Spleen (tissue), 11 donors: Measurements from ENCODE around the gene NAALADL1. TPM values are rescaled to one million over a fixed set of nuclear protein-coding genes. Genes with fewer than 3 reads are reported as not detected.
A peak's percentile ranks its signal among the peaks of the same experiment; 100 is the strongest.

Experiments used
- DNase-seq: peaks from one replicate; pipeline ENCODE4 v3.0.0-alpha.2; 2020
- H3K27ac ChIP-seq, 8 donors: fragments of 200-600 bp; sonication (generic) in 7 of 8; 1 replicate in 4 of 8; 2 replicates in 4 of 8; pipeline versions ENCODE4 v1.5.0 to v1.8.0; 2016 to 2021; ENCODE audit warnings: inconsistent platforms in 4 of 8, mild to moderate bottlenecking in 4 of 8, moderate library complexity in 1 of 8
- H3K27me3 ChIP-seq, 7 donors: fragments of 200-600 bp; sonication (generic) in 6 of 7; replicated peaks in 1 of 7; 1 replicate in 4 of 7; 2 replicates in 3 of 7; pipeline versions ENCODE4 v1.5.0 to v1.8.0; 2016 to 2021; ENCODE audit warnings: inconsistent platforms in 3 of 7, mild to moderate bottlenecking in 1 of 7
- H3K36me3 ChIP-seq, 6 donors: fragments of 200-600 bp; sonication (generic) in 5 of 6; 1 replicate in 4 of 6; 2 replicates in 2 of 6; pipeline versions ENCODE4 v1.5.0 to v1.8.0; 2016 to 2021; ENCODE audit warnings: inconsistent platforms in 2 of 6
- H3K4me1 ChIP-seq, 6 donors: fragments of 200-600 bp; sonication (generic) in 5 of 6; 1 replicate in 3 of 6; 2 replicates in 3 of 6; pipeline versions ENCODE4 v1.5.0 to v1.8.0; 2016 to 2021; ENCODE audit warnings: inconsistent platforms in 3 of 6
- H3K4me3 ChIP-seq, 8 donors: fragments of 200-600 bp; sonication (generic) in 7 of 8; 1 replicate in 4 of 8; 2 replicates in 4 of 8; pipeline versions ENCODE4 v1.5.0 to v1.8.0; 2016 to 2021; ENCODE audit warnings: inconsistent platforms in 4 of 8, mild to moderate bottlenecking in 4 of 8, moderate library complexity in 2 of 8
- H3K9me3 ChIP-seq, 8 donors: fragments of 200-600 bp; sonication (generic) in 7 of 8; 1 replicate in 4 of 8; 2 replicates in 4 of 8; pipeline versions ENCODE4 v1.5.0 to v1.8.0; 2016 to 2021; ENCODE audit warnings: inconsistent platforms in 4 of 8
- POLR2A ChIP-seq, 3 donors: fragments of 450-650 bp; IDR thresholded peaks; one replicate each; pipeline ENCODE4 v1.5.1; 2017; ENCODE audit warnings: antibody characterized with exemption in 3 of 3, mild to moderate bottlenecking in 1 of 3
- POLR2AphosphoS5 ChIP-seq, 3 donors: sonication (generic); formaldehyde crosslinking; IDR thresholded peaks; one replicate each; pipeline ENCODE4 v1.5.1; 2017; ENCODE audit warnings: antibody characterized with exemption in 3 of 3
- WGBS, 5 donors: extraction: QIAGEN DNeasy Blood & Tissue Kit in 3 of 5; methylation state at CpG; one replicate each; pipeline versions ENCODE4 v1.1.5 to v1.1.7; 2013 to 2018; 5-methylcytosine and 5-hydroxymethylcytosine counted together
- intact Hi-C: fragments of 100-400 bp; cut with DNase I; formaldehyde crosslinking; loops from one replicate; pipeline ENCODE4 v1.15.0; 2023; ENCODE audit warnings: low total_unique reads
- polyA plus RNA-seq, 3 donors: library from polyadenylated mRNA; stranded (reverse); fragments of 200-250 nt; gene quantifications; one replicate each; pipeline ENCODE4 v1.2.1, GENCODE V29; 2013
- total RNA-seq, 7 donors: library from RNA; depleted of rRNA in 3 of 7; stranded (reverse); fragments of >200 nt in 3 of 7; fragmentation: NEBNext Ultra II Directional in 4 of 7; extraction: Animal tissue kit (Norgen Biotek cat#: 25700) in 4 of 7; gene quantifications; one replicate each; pipeline versions ENCODE4 v1.1.0 to v1.2.1, GENCODE V29; 2016 to 2021
- TF ChIP-seq, protein P1 (sequence below), 11 experiments: fragments of 200-600 bp in 7 of 11; fragments of 450-650 bp in 4 of 11; sonication (generic) in 4 of 11; IDR thresholded peaks in 8 of 11; conservative IDR thresholded peaks in 3 of 11; 1 replicate in 7 of 11; 2 replicates in 4 of 11; pipeline versions ENCODE4 v1.4.0 to v1.8.0; 2016 to 2021; ENCODE audit warnings: antibody characterized with exemption in 11 of 11, inconsistent platforms in 4 of 11, mild to moderate bottlenecking in 1 of 11
- donor health status: healthy with polysubstance abuse.
- donor health status: DM: no; HTN: no; CAD: no; lungs with moderate emphysema.
- donor health status: DM: no; HTN: no; CAD: no.
- donor health status: Bipolar disorder and iron deficiency.
- donor health status: healthy.
- donor health status: DM: no; HTN: no; CAD: no.
- donor health status: DM: yes; HTN: yes; CAD: no.

NAALADL1 gene
- total and polyA plus RNA-seq, 10 donors = 13.0 to 45.2 (median 20.8) TPM

DNA sequence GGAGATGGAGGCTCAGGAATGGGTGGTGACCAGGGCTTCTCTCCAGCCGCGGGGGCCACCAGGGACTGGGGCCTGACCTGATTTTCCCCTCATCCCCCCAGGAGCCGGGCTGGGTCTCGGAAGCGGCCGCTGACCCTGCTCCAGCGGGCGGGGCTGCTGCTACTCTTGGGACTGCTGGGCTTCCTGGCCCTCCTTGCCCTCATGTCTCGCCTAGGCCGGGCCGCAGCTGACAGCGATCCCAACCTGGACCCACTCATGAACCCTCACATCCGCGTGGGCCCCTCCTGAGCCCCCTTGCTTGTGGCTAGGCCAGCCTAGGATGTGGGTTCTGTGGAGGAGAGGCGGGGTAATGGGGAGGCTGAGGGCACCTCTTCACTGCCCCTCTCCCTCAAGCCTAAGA lies 29.5 kb upstream of the NAALADL1 start:
- H3K27me3 ChIP-seq = no peaks in the 10 kb centered on the region
- H3K4me3 ChIP-seq = no peak overlapping the region
- H3K4me1 ChIP-seq = peaks cover 16 to 32% (median 25%) of the 10 kb centered on the region in 6 donors
- peaks cover 0 to 58% (median 39%) of the 10 kb centered on the region in 6 donors for H3K36me3 ChIP-seq
- no peak for DNase-seq
- no peaks in the 10 kb centered on the region for H3K9me3 ChIP-seq
- H3K27ac ChIP-seq = no peak overlapping the region
- WGBS, 5 donors = 86 to 97% (median 95%) methylated on average over 10 to 15 of the region's 15 CpGs
- intact Hi-C loops = no loop called here
- TF ChIP-seq POLR2AphosphoS5 (IDR thresholded peaks at IDR 0.05) = peak in 1 of 3 donors; percentile 12
- no peak for TF ChIP-seq POLR2A (IDR thresholded peaks at IDR 0.05)

GRCh38 chr11:65087216-65087615 lies 28.9 kb upstream of the NAALADL1 start:
- H3K4me3 ChIP-seq = no peak overlapping the region
- no peak for DNase-seq
- intact Hi-C loops = no loop called here
- H3K27ac ChIP-seq = no peak overlapping the region
- WGBS, 5 donors = 87 to 93% (median 90%) methylated on average over 11 of the region's 11 CpGs
- peaks cover 16 to 37% (median 26%) of the 10 kb centered on the region in 6 donors for H3K4me1 ChIP-seq
- no peaks in the 10 kb centered on the region for H3K27me3 ChIP-seq
- peaks cover 0 to 58% (median 39%) of the 10 kb centered on the region in 6 donors for H3K36me3 ChIP-seq
- TF ChIP-seq POLR2AphosphoS5 (IDR thresholded peaks at IDR 0.05) (no peak), POLR2A (IDR thresholded peaks at IDR 0.05) (no peak)
- TF ChIP-seq, protein P1, sequence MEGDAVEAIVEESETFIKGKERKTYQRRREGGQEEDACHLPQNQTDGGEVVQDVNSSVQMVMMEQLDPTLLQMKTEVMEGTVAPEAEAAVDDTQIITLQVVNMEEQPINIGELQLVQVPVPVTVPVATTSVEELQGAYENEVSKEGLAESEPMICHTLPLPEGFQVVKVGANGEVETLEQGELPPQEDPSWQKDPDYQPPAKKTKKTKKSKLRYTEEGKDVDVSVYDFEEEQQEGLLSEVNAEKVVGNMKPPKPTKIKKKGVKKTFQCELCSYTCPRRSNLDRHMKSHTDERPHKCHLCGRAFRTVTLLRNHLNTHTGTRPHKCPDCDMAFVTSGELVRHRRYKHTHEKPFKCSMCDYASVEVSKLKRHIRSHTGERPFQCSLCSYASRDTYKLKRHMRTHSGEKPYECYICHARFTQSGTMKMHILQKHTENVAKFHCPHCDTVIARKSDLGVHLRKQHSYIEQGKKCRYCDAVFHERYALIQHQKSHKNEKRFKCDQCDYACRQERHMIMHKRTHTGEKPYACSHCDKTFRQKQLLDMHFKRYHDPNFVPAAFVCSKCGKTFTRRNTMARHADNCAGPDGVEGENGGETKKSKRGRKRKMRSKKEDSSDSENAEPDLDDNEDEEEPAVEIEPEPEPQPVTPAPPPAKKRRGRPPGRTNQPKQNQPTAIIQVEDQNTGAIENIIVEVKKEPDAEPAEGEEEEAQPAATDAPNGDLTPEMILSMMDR (IDR thresholded peaks at IDR 0.05 in 8 of 11, conservative IDR thresholded peaks at IDR 0.05 in 3 of 11) = no peak
- H3K9me3 ChIP-seq = no peaks in the 10 kb centered on the region

- H3K4me1 ChIP-seq = peaks cover 16 to 39% (median 26%) of the 10 kb centered on the region in 6 donors
- WGBS, 5 donors = 91 to 99% (median 93%) methylated on average over 9 of the region's 9 CpGs
- H3K27ac ChIP-seq = no peak overlapping the region
- H3K36me3 ChIP-seq = peaks cover 0 to 58% (median 39%) of the 10 kb centered on the region in 6 donors
- TF ChIP-seq, protein P1 (IDR thresholded peaks at IDR 0.05 in 8 of 11, conservative IDR thresholded peaks at IDR 0.05 in 3 of 11) = no peak
- TF ChIP-seq POLR2A (IDR thresholded peaks at IDR 0.05) (no peak), POLR2AphosphoS5 (IDR thresholded peaks at IDR 0.05) (no peak)
- no peaks in the 10 kb centered on the region for H3K9me3 ChIP-seq
- no peaks in the 10 kb centered on the region for H3K27me3 ChIP-seq
- H3K4me3 ChIP-seq = no peak overlapping the region
- intact Hi-C loops = no loop called here
- no peak for DNase-seq
These were observed 28.5 kb upstream of the NAALADL1 start for GRCh38 chr11:65086809-65087208.

DNA sequence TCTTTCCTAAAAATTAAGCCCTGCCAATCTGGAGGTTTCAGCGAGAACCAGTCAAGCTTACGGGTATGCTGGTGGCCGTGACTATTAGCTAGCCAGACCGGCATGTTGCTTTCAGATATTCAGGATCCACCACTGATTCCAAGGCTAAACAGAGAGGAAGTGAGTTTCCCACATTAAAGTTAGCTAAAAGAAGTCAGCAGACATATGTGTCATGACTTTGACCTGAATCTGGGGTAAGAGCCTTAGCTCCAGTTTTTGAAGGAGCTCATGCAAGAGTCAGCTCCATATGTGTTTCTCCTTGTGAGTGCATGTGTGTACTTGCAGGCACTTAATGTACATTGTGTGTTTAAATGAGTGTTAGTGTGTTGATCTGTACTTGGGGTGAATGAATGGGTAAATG lies 27.1 kb upstream of the NAALADL1 start:
- TF ChIP-seq, protein P1 (IDR thresholded peaks at IDR 0.05 in 8 of 11, conservative IDR thresholded peaks at IDR 0.05 in 3 of 11) = no peak
- no peak for TF ChIP-seq POLR2A (IDR thresholded peaks at IDR 0.05)
- no peak for TF ChIP-seq POLR2AphosphoS5 (IDR thresholded peaks at IDR 0.05)
- peak overlapping the region in 1 of 8 donors; percentile 66 for H3K4me3 ChIP-seq
- peak overlapping the region in 1 of 8 donors; percentile 91 for H3K27ac ChIP-seq
- DNase-seq = no peak
- no peaks in the 10 kb centered on the region for H3K27me3 ChIP-seq
- WGBS, 5 donors = 85 to 95% (median 92%) methylated on average over 4 of the region's 4 CpGs
- intact Hi-C loops = no loop called here
- H3K9me3 ChIP-seq = no peaks in the 10 kb centered on the region
- peaks cover 16 to 48% (median 26%) of the 10 kb centered on the region in 6 donors for H3K4me1 ChIP-seq
- H3K36me3 ChIP-seq = peaks cover 0 to 55% (median 39%) of the 10 kb centered on the region in 6 donors
